Adrenal gland (tissue), 12 donors: ENCODE results near the gene TUBGCP5. TPM values are rescaled to one million over a fixed set of nuclear protein-coding genes. Genes with fewer than 3 reads are reported as not detected.

Experiments
- DNase-seq, 7 donors: peaks; one replicate each; pipeline ENCODE4 v3.0.0-alpha.2; 2019 to 2020
- H3K27ac ChIP-seq, 5 donors: fragments of 200-600 bp; sonication (generic) in 4 of 5; 1 replicate in 3 of 5; 2 replicates in 2 of 5; pipeline versions ENCODE4 v1.5.1 to v1.8.0; 2016 to 2020; ENCODE audit warnings: mild to moderate bottlenecking in 1 of 5
- H3K27me3 ChIP-seq: fragments of 200-600 bp; 2 replicates; pipeline ENCODE4 v1.8.0; 2021
- H3K36me3 ChIP-seq, 2 donors: fragments of 200-600 bp; replicated peaks in 1 of 2; 1 replicate in 1 of 2; 2 replicates in 1 of 2; pipeline versions ENCODE4 v1.5.1 to v1.8.0; 2018 to 2022
- H3K4me1 ChIP-seq, 2 donors: fragments of 200-600 bp; replicated peaks in 1 of 2; 1 replicate in 1 of 2; 2 replicates in 1 of 2; pipeline versions ENCODE4 v1.5.1 to v1.8.0; 2018 to 2021
- H3K4me3 ChIP-seq, 4 donors: fragments of 200-600 bp; sonication (generic) in 3 of 4; one replicate each; pipeline ENCODE4 v1.5.1; 2016 to 2018
- H3K9me3 ChIP-seq, 3 donors: fragments of 200-600 bp; sonication (generic) in 1 of 3; replicated peaks in 1 of 3; 1 replicate in 2 of 3; 2 replicates in 1 of 3; pipeline versions ENCODE4 v1.5.1 to v1.8.0; 2016 to 2021
- CTCF ChIP-seq, 6 experiments: fragments of 450-650 bp in 4 of 6; fragments of 200-600 bp in 2 of 6; sonication (generic) in 1 of 6; IDR thresholded peaks; 1 replicate in 5 of 6; 2 replicates in 1 of 6; pipeline versions ENCODE4 v1.5.1 to v1.8.0; 2016 to 2021; ENCODE audit warnings: antibody characterized with exemption in 6 of 6, mild to moderate bottlenecking in 2 of 6, moderate library complexity in 1 of 6
- POLR2A ChIP-seq, 2 donors: fragments of 450-650 bp; IDR thresholded peaks; one replicate each; pipeline ENCODE4 v1.6.1; 2017; ENCODE audit warnings: antibody characterized with exemption in 2 of 2, mild to moderate bottlenecking in 2 of 2, moderate library complexity in 1 of 2
- WGBS, 4 donors: extraction: QIAGEN DNeasy Blood & Tissue Kit in 2 of 4; methylation state at CpG; one replicate each; pipeline versions ENCODE4 v1.1.5 to v1.1.7; 2013 to 2017; 5-methylcytosine and 5-hydroxymethylcytosine counted together
- intact Hi-C, 2 donors: fragments of 100-400 bp; cut with DNase I; formaldehyde crosslinking; loops; one replicate each; pipeline versions ENCODE4 v1.14.1 to v1.15.0; 2022 to 2023
- polyA plus RNA-seq, 3 donors: library from polyadenylated mRNA; stranded (reverse); fragments of 200-250 nt in 2 of 3; fragments of 350-450 nt in 1 of 3; fragmentation: Illumina TruSeq in 1 of 3; extraction: RNeasy Lipid Tissue Mini Kit (QIAGEN cat#74804) in 1 of 3; gene quantifications; one replicate each; pipeline ENCODE4 v1.2.3, GENCODE V29; 2013 to 2014
- total RNA-seq, 9 donors: library from RNA; depleted of rRNA in 4 of 9; stranded (reverse); fragments of >200 nt in 4 of 9; fragments of 120-200 nt in 1 of 9; fragmentation: NEBNext Ultra II Directional in 1 of 9; extraction: Animal tissue kit (Norgen Biotek cat#: 25700) in 1 of 9; gene quantifications; one replicate each; pipeline versions ENCODE4 v1.1.0 to v1.2.4, GENCODE V29; 2013 to 2023
- donor health status: healthy with polysubstance abuse.
- donor health status: Bipolar disorder and iron deficiency.
- donor health status: DM: yes; HTN: yes; CAD: no.
- donor health status: DM: no; HTN: no; CAD: no.
- donor health status: DM: no; HTN: no; CAD: no.
- donor health status: DM: yes; HTN: yes; CAD: no.

Gene TUBGCP5
- total and polyA plus RNA-seq, 12 donors: 7.9 to 32.4 (median 20.6) TPM

GRCh38 chr15:23057707-23058106 is 18.3 kb upstream of the TUBGCP5 start:
- Histone ChIP-seq H3K36me3 (no peaks in the 10 kb centered on the region), H3K4me1 (no peaks in the 10 kb centered on the region), H3K9me3 (no peaks in the 10 kb centered on the region), H3K27me3 (no peaks in the 10 kb centered on the region), H3K27ac (no peak overlapping the region), H3K4me3 (no peak overlapping the region)
- TF ChIP-seq POLR2A (IDR thresholded peaks at IDR 0.05) (no peak), CTCF (IDR thresholded peaks at IDR 0.05) (no peak)
- no peak for DNase-seq
- intact Hi-C loops: no loop called here

DNA sequence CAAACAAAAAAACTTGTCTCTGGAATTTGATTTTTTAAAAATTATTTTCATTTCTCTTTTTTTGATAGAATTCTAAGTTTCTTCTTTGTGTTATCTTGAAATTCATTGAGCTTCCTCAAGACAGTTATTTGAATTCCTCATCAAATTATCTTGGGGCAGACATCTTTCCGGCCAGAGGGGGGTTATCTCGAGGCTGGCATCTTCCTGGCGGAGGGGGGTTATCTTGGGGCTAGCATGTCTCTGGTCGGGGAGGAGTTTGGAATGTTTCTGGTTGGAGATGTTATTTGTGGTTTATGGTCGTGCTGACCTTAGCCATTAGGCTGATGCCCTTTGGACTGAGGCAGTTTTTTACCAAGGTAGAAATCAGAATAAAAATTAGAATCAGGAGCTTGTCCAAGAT is 15.9 kb upstream of the TUBGCP5 start:
- H3K4me3 ChIP-seq: no peak overlapping the region
- no peaks in the 10 kb centered on the region for H3K4me1 ChIP-seq
- 63 to 79% (median 71%) methylated on average over 5 of the region's 5 CpGs for WGBS, 4 donors
- DNase-seq: no peak
- H3K27ac ChIP-seq: no peak overlapping the region
- no peaks in the 10 kb centered on the region for H3K27me3 ChIP-seq
- intact Hi-C loops: no loop called here
- TF ChIP-seq POLR2A (IDR thresholded peaks at IDR 0.05): no peak
- no peak for TF ChIP-seq CTCF (IDR thresholded peaks at IDR 0.05)
- no peaks in the 10 kb centered on the region for H3K9me3 ChIP-seq
- H3K36me3 ChIP-seq: no peaks in the 10 kb centered on the region

DNA sequence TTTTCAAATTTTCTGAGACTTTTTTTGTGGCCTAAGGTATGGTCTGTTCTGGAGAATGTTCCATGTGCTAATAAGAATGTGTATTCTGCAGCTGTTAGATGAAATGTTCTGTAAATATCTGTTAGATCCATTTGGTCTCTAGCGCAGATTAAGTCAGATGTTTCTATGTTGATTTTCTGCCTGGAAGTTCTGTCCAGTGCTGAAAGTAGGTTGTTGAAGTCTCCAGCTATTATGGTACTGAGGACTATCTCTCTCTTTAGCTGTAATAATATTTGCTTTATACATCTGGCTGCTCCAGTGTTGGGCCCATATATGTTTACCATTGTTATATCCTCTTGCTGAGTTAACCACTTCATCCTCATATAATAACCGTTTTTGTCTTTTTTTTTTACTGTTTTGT is 13.2 kb upstream of the TUBGCP5 start:
- H3K9me3 ChIP-seq: no peaks in the 10 kb centered on the region
- no peak overlapping the region for H3K4me3 ChIP-seq
- no peaks in the 10 kb centered on the region for H3K4me1 ChIP-seq
- H3K27me3 ChIP-seq: no peaks in the 10 kb centered on the region
- intact Hi-C loops: no loop called here
- WGBS, 4 donors: 68 to 79% (median 73%) methylated on average over 2 of the region's 2 CpGs
- no peak for DNase-seq
- TF ChIP-seq POLR2A (IDR thresholded peaks at IDR 0.05): no peak
- no peak for TF ChIP-seq CTCF (IDR thresholded peaks at IDR 0.05)
- no peaks in the 10 kb centered on the region for H3K36me3 ChIP-seq
- no peak overlapping the region for H3K27ac ChIP-seq

DNA sequence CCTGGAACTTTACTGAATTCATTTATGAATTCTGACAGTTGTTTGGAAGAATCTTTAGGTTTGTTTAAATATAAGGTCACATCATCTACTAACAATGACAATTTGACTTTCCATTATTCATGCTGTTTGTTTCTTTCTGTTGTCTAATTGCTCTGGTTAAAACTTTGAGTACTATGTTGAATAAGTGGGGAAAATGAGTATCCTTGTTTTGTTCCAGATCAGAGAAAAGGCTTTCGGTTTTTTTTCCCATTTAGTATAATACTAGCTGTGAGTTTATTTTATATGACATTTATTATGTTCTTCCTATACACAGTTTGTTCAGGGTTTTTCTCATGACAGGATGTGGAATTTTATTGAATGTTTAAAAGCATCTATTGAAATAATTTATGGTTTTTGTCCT is 11.3 kb upstream of the TUBGCP5 start:
- intact Hi-C loops: no loop called here
- Histone ChIP-seq H3K36me3 (no peaks in the 10 kb centered on the region), H3K9me3 (no peaks in the 10 kb centered on the region), H3K4me1 (no peaks in the 10 kb centered on the region), H3K27ac (no peak overlapping the region), H3K27me3 (no peaks in the 10 kb centered on the region), H3K4me3 (no peak overlapping the region)
- 66 to 76% (median 69%) methylated on average over 1 of the region's 1 CpG for WGBS, 4 donors
- DNase-seq: no peak
- TF ChIP-seq POLR2A (IDR thresholded peaks at IDR 0.05) (no peak), CTCF (IDR thresholded peaks at IDR 0.05) (no peak)
